ENCODE data around the gene SLC25A51. TPM values are rescaled to one million over a fixed set of nuclear protein-coding genes. Genes with fewer than 3 reads are reported as not detected.

SLC25A51 gene
- total RNA-seq, 4 donors from 2014 or later: 28.9 to 34.6 (median 31.6) TPM

GRCh38 chr9:37946971-37947370 lies 43.0 kb upstream of the SLC25A51 start:
- Histone ChIP-seq H3K36me3 (no peaks in the 10 kb centered on the region), H3K9me3 (no peaks in the 10 kb centered on the region), H3K27me3 (no peaks in the 10 kb centered on the region), H3K27ac (no peak overlapping the region), H3K4me3 (replicated peaks in 1 of 3) (no peak overlapping the region), H3K4me1 (peaks cover 16 to 21% of the 10 kb centered on the region in 2 donors)
- 94% methylated on average over 7 of the region's 7 CpGs for WGBS, 2 donors
- intact Hi-C loops (cut with DNase I): loop anchor here (10.0 kb wide), 1 partner anchor 68 kb away; no protein-coding TSS in a partner anchor
- TF ChIP-seq POLR2A (IDR thresholded peaks at IDR 0.05): no peak
- TF ChIP-seq, protein P1, sequence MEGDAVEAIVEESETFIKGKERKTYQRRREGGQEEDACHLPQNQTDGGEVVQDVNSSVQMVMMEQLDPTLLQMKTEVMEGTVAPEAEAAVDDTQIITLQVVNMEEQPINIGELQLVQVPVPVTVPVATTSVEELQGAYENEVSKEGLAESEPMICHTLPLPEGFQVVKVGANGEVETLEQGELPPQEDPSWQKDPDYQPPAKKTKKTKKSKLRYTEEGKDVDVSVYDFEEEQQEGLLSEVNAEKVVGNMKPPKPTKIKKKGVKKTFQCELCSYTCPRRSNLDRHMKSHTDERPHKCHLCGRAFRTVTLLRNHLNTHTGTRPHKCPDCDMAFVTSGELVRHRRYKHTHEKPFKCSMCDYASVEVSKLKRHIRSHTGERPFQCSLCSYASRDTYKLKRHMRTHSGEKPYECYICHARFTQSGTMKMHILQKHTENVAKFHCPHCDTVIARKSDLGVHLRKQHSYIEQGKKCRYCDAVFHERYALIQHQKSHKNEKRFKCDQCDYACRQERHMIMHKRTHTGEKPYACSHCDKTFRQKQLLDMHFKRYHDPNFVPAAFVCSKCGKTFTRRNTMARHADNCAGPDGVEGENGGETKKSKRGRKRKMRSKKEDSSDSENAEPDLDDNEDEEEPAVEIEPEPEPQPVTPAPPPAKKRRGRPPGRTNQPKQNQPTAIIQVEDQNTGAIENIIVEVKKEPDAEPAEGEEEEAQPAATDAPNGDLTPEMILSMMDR (IDR thresholded peaks at IDR 0.05): no peak
- DNase-seq: no peak

DNA sequence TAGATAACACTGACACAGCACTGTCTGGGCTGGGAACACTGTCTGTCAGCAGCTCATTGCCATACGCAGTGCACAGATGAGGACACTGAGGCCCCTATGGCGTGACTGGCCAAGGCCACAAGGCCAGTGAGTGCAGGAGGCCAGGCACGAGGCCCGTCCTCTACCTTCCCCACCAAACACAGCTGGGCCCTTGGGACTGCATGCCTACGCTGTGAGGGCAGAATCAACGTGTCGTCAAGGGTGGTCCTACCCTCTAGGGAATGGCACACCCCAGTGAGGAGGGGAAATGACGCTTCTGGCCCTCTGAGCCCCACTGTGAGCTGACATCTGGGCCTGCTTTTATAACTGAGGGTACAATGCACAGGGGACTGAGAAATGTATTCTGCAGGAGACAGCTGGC lies 42.1 kb upstream of the SLC25A51 start:
- H3K27me3 ChIP-seq: no peaks in the 10 kb centered on the region
- no peak overlapping the region for H3K4me3 ChIP-seq (replicated peaks in 1 of 3)
- WGBS, 2 donors: 91 to 98% methylated on average over 5 to 7 of the region's 8 CpGs
- intact Hi-C loops (cut with DNase I): loop anchor here (10.0 kb wide), 1 partner anchor 69 kb away; no protein-coding TSS in a partner anchor
- no peak overlapping the region for H3K27ac ChIP-seq
- H3K4me1 ChIP-seq: peaks cover 16 to 21% of the 10 kb centered on the region in 2 donors
- H3K36me3 ChIP-seq: no peaks in the 10 kb centered on the region
- no peaks in the 10 kb centered on the region for H3K9me3 ChIP-seq
- TF ChIP-seq, protein P1 (IDR thresholded peaks at IDR 0.05): no peak
- no peak for TF ChIP-seq POLR2A (IDR thresholded peaks at IDR 0.05)
- no peak for DNase-seq

- H3K27ac ChIP-seq: no peak overlapping the region
- intact Hi-C loops (cut with DNase I): loop anchor here (10.0 kb wide), 1 partner anchor 70 kb away; no protein-coding TSS in a partner anchor
- no peak for DNase-seq
- H3K4me3 ChIP-seq (replicated peaks in 1 of 3): no peak overlapping the region
- no peaks in the 10 kb centered on the region for H3K36me3 ChIP-seq
- no peak for TF ChIP-seq POLR2A (IDR thresholded peaks at IDR 0.05)
- TF ChIP-seq, protein P1 (IDR thresholded peaks at IDR 0.05): no peak
- H3K27me3 ChIP-seq: no peaks in the 10 kb centered on the region
- WGBS, 2 donors: 76 to 91% methylated on average over 3 to 4 of the region's 9 CpGs
- H3K4me1 ChIP-seq: peaks cover 16 to 21% of the 10 kb centered on the region in 2 donors
- no peaks in the 10 kb centered on the region for H3K9me3 ChIP-seq
Measured at GRCh38 chr9:37944671-37945481, 40.9 kb upstream of the SLC25A51 start.

GRCh38 chr9:37944266-37944650 lies 40.3 kb upstream of the SLC25A51 start:
- 69 to 90% methylated on average over 4 to 6 of the region's 7 CpGs for WGBS, 2 donors
- H3K27ac ChIP-seq: peak overlapping the region in 2 of 3 donors; percentile 43 to 48
- H3K36me3 ChIP-seq: no peaks in the 10 kb centered on the region
- H3K9me3 ChIP-seq: no peaks in the 10 kb centered on the region
- H3K4me3 ChIP-seq (replicated peaks in 1 of 3): no peak overlapping the region
- peaks cover 16 to 21% of the 10 kb centered on the region in 2 donors for H3K4me1 ChIP-seq
- TF ChIP-seq, protein P1 (IDR thresholded peaks at IDR 0.05): no peak
- no peak for TF ChIP-seq POLR2A (IDR thresholded peaks at IDR 0.05)
- no peak for DNase-seq
- H3K27me3 ChIP-seq: no peaks in the 10 kb centered on the region
- intact Hi-C loops (cut with DNase I): loop anchor here (10.0 kb wide), 1 partner anchor 71 kb away; no protein-coding TSS in a partner anchor
